ENCODE measurements around the gene RAF1. TPM values are rescaled to one million over a fixed set of nuclear protein-coding genes. Genes with fewer than 3 reads are reported as not detected.

Gene RAF1
- total and polyA plus RNA-seq, 10 donors: 31.6 to 153 (median 110) TPM

DNA sequence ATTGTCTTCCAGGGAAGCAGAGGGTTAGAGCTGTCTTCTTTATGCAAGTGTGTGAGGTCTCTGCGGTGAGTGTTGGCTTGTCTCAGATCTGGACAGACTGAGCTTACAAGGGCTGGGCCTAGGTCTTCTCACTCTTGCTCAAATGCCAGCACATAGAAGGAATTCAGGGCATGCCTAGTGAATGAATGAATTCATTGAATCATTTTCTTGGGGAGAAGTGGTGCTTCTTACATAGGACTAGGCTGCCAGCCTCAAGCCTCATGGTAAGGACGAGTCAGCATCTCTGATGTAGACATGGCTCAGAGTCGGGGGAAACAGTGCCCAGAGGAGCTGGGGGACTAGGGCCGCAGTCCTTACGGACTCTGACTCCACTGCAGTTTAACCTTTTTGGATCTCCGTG lies 89.8 kb downstream of the RAF1 start:
- H3K4me1 ChIP-seq: peaks cover 0 to 4% (median under 1%) of the 10 kb centered on the region in 6 donors
- intact Hi-C loops (cut with DNase I; ENCODE audit: low total_unique reads): no loop called here
- H3K27me3 ChIP-seq (replicated peaks in 1 of 7): no peaks in the 10 kb centered on the region
- no peak overlapping the region for H3K27ac ChIP-seq
- peaks cover 6 to 100% (median 95%) of the 10 kb centered on the region in 6 donors for H3K36me3 ChIP-seq
- no peak overlapping the region for H3K4me3 ChIP-seq
- WGBS, 5 donors: 94 to 98% (median 97%) methylated on average over 3 to 6 of the region's 6 CpGs
- H3K9me3 ChIP-seq: peaks cover 0 to 10% (median 0%) of the 10 kb centered on the region in 8 donors
- DNase-seq: no peak
- TF ChIP-seq, protein P1, sequence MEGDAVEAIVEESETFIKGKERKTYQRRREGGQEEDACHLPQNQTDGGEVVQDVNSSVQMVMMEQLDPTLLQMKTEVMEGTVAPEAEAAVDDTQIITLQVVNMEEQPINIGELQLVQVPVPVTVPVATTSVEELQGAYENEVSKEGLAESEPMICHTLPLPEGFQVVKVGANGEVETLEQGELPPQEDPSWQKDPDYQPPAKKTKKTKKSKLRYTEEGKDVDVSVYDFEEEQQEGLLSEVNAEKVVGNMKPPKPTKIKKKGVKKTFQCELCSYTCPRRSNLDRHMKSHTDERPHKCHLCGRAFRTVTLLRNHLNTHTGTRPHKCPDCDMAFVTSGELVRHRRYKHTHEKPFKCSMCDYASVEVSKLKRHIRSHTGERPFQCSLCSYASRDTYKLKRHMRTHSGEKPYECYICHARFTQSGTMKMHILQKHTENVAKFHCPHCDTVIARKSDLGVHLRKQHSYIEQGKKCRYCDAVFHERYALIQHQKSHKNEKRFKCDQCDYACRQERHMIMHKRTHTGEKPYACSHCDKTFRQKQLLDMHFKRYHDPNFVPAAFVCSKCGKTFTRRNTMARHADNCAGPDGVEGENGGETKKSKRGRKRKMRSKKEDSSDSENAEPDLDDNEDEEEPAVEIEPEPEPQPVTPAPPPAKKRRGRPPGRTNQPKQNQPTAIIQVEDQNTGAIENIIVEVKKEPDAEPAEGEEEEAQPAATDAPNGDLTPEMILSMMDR (IDR thresholded peaks at IDR 0.05 in 8 of 11, conservative IDR thresholded peaks at IDR 0.05 in 3 of 11): no peak
- TF ChIP-seq POLR2A (IDR thresholded peaks at IDR 0.05): no peak
- no peak for TF ChIP-seq POLR2AphosphoS5 (IDR thresholded peaks at IDR 0.05)

DNA sequence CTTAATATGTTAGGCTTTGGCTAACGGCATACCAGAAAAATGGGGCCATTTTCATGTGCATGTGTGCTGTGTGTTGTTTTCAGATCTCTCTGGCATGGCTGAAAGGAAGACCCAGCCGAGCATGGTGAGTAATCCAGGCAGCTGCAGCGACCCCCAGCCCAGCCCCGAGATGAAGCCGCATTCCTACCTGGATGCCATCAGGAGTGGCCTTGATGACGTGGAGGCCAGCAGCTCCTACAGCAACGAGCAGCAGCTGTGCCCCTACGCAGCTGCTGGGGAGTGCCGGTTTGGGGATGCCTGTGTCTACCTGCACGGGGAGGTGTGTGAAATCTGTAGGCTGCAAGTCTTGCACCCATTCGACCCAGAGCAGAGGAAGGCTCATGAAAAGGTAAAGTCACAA lies 91.9 kb downstream of the RAF1 start:
- Histone ChIP-seq H3K4me1 (no peaks in the 10 kb centered on the region), H3K36me3 (peaks cover 6 to 85% (median 77%) of the 10 kb centered on the region in 6 donors), H3K27me3 (replicated peaks in 1 of 7) (no peaks in the 10 kb centered on the region), H3K9me3 (peaks cover 0 to 7% (median 3%) of the 10 kb centered on the region in 8 donors), H3K27ac (no peak overlapping the region), H3K4me3 (no peak overlapping the region)
- TF ChIP-seq, protein P1 (IDR thresholded peaks at IDR 0.05 in 8 of 11, conservative IDR thresholded peaks at IDR 0.05 in 3 of 11): no peak
- peak in 1 of 3 donors; percentile 22 for TF ChIP-seq POLR2AphosphoS5 (IDR thresholded peaks at IDR 0.05)
- 94 to 99% (median 97%) methylated on average over 11 of the region's 11 CpGs for WGBS, 5 donors
- no peak for DNase-seq
- intact Hi-C loops (cut with DNase I; ENCODE audit: low total_unique reads): no loop called here

DNA sequence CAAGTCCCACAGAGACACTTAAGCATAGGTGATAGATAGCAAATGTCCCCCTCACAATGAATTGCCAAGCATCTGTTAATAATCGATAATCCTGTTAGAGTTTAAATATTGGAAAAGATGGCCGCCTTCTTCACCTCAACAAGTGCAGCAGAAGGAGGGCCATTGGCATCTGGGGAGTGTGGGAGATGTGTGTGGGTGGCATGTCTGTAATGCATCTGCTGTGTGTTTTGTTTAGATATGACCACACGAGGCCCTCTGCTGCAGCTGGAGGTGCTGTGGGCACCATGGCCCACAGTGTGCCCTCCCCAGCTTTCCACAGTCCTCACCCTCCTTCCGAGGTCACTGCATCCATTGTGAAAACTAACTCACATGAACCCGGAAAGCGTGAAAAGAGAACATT lies 94.1 kb downstream of the RAF1 start:
- Histone ChIP-seq H3K27me3 (replicated peaks in 1 of 7) (no peaks in the 10 kb centered on the region), H3K4me1 (no peaks in the 10 kb centered on the region), H3K4me3 (no peak overlapping the region), H3K36me3 (peaks cover 4 to 77% (median 58%) of the 10 kb centered on the region in 6 donors), H3K9me3 (peaks cover 7 to 25% (median 19%) of the 10 kb centered on the region in 8 donors), H3K27ac (no peak overlapping the region)
- no peak for DNase-seq
- no peak for TF ChIP-seq POLR2AphosphoS5 (IDR thresholded peaks at IDR 0.05)
- no peak for TF ChIP-seq POLR2A (IDR thresholded peaks at IDR 0.05)
- TF ChIP-seq, protein P1 (IDR thresholded peaks at IDR 0.05 in 8 of 11, conservative IDR thresholded peaks at IDR 0.05 in 3 of 11): no peak
- WGBS, 5 donors: 85 to 93% (median 90%) methylated on average over 6 of the region's 6 CpGs
- intact Hi-C loops (cut with DNase I; ENCODE audit: low total_unique reads): no loop called here

DNA sequence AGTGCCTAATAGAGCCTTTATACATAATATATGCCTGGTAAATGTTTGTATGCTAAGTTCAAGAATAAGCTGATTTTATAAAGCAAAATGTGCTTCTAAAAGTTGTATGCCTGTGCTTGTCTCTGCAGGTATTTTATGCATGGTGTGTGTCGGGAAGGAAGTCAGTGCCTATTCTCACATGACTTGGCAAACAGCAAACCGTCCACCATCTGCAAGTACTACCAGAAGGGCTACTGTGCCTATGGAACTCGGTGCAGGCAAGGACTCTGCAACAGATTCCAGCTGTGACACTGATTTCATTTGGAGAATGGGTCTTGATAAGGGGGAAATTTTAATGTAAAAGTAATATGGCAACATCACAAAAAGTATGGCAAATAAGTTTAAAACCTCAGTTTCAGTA lies 95.2 kb downstream of the RAF1 start:
- Histone ChIP-seq H3K36me3 (peaks cover 4 to 66% (median 47%) of the 10 kb centered on the region in 6 donors), H3K27me3 (replicated peaks in 1 of 7) (no peaks in the 10 kb centered on the region), H3K4me3 (no peak overlapping the region), H3K9me3 (peaks cover 7 to 25% (median 19%) of the 10 kb centered on the region in 8 donors), H3K27ac (no peak overlapping the region), H3K4me1 (no peaks in the 10 kb centered on the region)
- intact Hi-C loops (cut with DNase I; ENCODE audit: low total_unique reads): no loop called here
- TF ChIP-seq POLR2A (IDR thresholded peaks at IDR 0.05) (no peak), POLR2AphosphoS5 (IDR thresholded peaks at IDR 0.05) (no peak)
- TF ChIP-seq, protein P1 (IDR thresholded peaks at IDR 0.05 in 8 of 11, conservative IDR thresholded peaks at IDR 0.05 in 3 of 11): no peak
- WGBS, 5 donors: 65 to 84% (median 77%) methylated on average over 3 of the region's 3 CpGs
- DNase-seq: no peak

All from spleen (tissue), 11 donors.